HuH-7.5 (cell line): ENCODE results near the gene SEZ6L.

ENCODE experiments used
- DNase-seq: peaks from one replicate; pipeline ENCODE4 v3.0.0; 2011; ENCODE audit warnings: low spot score

SEZ6L gene

GRCh38 chr22:26334232-26334631, 165.0 kb downstream of the SEZ6L start:
- no peak for DNase-seq

GRCh38 chr22:26336773-26337172, 167.5 kb downstream of the SEZ6L start:
- DNase-seq: no peak

- DNase-seq: no peak
These were observed 170.5 kb downstream of the SEZ6L start for GRCh38 chr22:26339755-26340154.

GRCh38 chr22:26342745-26343410, 173.6 kb downstream of the SEZ6L start:
- no peak for DNase-seq

GRCh38 chr22:26345496-26345895, 176.2 kb downstream of the SEZ6L start:
- no peak for DNase-seq

GRCh38 chr22:26348810-26349526, 179.7 kb downstream of the SEZ6L start:
- no peak for DNase-seq

- DNase-seq: no peak
These were observed 185.4 kb downstream of the SEZ6L start for GRCh38 chr22:26354707-26355106.

- no peak for DNase-seq
These were observed 188.0 kb downstream of the SEZ6L start for GRCh38 chr22:26357281-26357680.

- DNase-seq: no peak
These were observed 188.6 kb downstream of the SEZ6L start for GRCh38 chr22:26357813-26358212.

GRCh38 chr22:26359156-26359555, 189.9 kb downstream of the SEZ6L start:
- no peak for DNase-seq

- peak; percentile 29 for DNase-seq
These were observed 191.1 kb downstream of the SEZ6L start for GRCh38 chr22:26360169-26360885.

- DNase-seq: no peak
These were observed 193.2 kb downstream of the SEZ6L start for GRCh38 chr22:26362471-26362870.

- DNase-seq: peak; percentile 26
These were observed 195.1 kb downstream of the SEZ6L start for GRCh38 chr22:26364066-26365015.

- peak; percentile 14 for DNase-seq
These were observed 198.4 kb downstream of the SEZ6L start for GRCh38 chr22:26367402-26368245.

GRCh38 chr22:26372890-26373289, 203.6 kb downstream of the SEZ6L start:
- no peak for DNase-seq

- DNase-seq: no peak
These were observed 205.2 kb downstream of the SEZ6L start for GRCh38 chr22:26374391-26375026.

- no peak for DNase-seq
These were observed 208.0 kb downstream of the SEZ6L start for GRCh38 chr22:26377170-26377830.

- DNase-seq: no peak
These were observed 211.0 kb downstream of the SEZ6L start for GRCh38 chr22:26380072-26380830.

GRCh38 chr22:26382782-26383181, 213.5 kb downstream of the SEZ6L start:
- DNase-seq: no peak
